Sciatic nerve (tissue), 2 donors: ENCODE measurements around the gene MBTPS1. TPM values are rescaled to one million over a fixed set of nuclear protein-coding genes. Genes with fewer than 3 reads are reported as not detected.
A peak's percentile ranks its signal among the peaks of the same experiment; 100 is the strongest.

Experiments
- ATAC-seq: fragments of 200-7000 bp; cut with Tn5 transposase; one replicate; pipeline ENCODE4 v1.9.1; 2020; ENCODE audit warnings: mild to moderate bottlenecking, moderate library complexity
- DNase-seq: peaks from one replicate; pipeline ENCODE4 v3.0.0-alpha.2; 2020; ENCODE audit warnings: low spot score
- intact Hi-C: fragments of 100-400 bp; cut with DNase I; formaldehyde crosslinking; loops from one replicate; pipeline ENCODE4 v1.14.2; 2022
- total RNA-seq: library from RNA; stranded (reverse); fragmentation: NEBNext Ultra II Directional; extraction: Animal tissue kit (Norgen Biotek cat#: 25700); gene quantifications from one replicate; pipeline ENCODE4 v1.2.1, GENCODE V29; 2021
- donor health status: DM: no; HTN: no; CAD: no.
- donor health status: DM: no; HTN: no; CAD: no.

The MBTPS1 gene
- 91.1 TPM for total RNA-seq

DNA sequence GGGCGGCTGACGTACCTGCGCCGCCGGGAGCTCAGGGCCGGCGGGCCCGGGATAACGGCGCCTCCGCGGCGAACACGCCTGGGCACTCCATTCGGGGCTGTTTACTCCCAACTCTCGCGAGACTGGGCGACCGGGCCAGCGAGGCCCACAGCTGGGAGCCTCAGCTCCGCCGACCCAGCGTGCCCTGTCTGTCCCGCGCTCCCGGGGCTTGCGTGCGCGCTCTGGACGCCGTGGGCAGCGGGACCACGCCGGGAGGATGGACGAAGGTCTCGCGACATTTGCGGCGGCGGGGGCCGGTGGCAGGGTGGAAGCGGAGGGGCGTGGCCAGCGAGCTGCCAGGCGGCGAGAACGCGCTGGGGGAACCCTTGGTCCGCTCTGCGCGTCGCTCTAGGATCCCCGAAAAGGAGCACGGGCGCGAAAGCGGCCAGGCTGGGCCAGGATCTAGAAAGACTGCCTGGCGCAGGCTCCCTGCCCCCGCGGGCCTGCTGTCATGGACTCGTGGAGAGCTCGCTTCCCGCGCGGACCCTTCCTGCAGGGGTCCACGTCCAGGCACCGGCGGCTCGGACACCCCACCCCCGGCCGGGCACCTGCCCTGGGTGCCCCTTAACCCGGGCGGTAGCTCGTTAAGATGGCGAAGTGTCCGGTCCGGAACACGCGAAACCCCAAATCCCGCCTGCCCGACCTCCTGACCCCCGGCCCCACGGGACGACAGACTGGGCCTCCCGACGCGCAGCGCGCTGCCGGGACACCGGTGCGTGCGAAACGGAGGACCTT, at the start of gene MBTPS1:
MBTPS1 (minus strand) TSS at position 223 of the 774 bp plus-strand sequence. CDS start 15,159 bp downstream, outside the sequence.
- peak; percentile 99 for ATAC-seq
- DNase-seq, result peak; percentile 99
- intact Hi-C loops, result loop anchor here (5.0 kb wide), 1 partner anchor 605 kb away; no protein-coding TSS in a partner anchor

DNA sequence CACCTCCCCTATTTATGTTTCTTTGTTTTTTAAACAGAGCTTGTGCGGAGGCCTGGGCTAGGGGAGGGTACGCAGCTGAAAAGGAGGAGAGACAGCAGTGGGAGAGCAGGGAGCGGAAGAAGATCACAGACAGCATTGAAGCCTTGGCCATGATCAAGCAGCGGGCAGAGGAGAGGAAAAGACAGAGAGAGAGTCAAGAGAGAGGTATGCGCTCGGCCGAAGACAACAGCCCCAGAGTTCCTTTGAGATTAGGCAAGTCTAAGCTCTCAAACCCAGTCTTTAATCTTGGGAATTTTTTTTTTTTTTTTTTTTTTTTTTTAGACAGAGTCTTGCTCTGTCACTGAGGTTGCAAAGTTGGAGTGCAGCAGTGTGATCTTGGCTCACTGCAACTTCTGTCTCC, 49.0 kb upstream of the MBTPS1 start:
- no peak for DNase-seq
- intact Hi-C loops, result no loop called here
- no peak for ATAC-seq

DNA sequence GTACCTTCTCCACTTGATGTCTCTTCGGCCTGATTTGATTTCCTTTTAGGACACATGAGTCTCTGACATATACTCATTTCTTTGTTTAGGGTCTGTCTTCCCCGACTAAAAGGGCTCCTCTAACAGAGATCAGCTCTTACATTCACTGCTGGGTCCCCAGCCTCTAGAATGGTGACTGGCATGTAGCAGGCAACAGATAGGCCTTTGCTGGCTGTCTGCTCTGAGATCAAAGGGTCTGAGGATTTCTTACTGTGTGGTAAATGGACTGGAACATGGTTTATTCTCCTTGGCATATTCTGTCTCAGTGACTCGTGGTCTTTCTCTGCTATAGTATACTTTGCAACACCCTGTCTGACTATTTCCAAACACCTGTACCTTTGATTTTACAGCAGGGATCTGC, 45.1 kb upstream of the MBTPS1 start:
- intact Hi-C loops, result no loop called here
- ATAC-seq (no peak), DNase-seq (no peak)

- DNase-seq (no peak), ATAC-seq (no peak)
- intact Hi-C loops, result no loop called here
These were observed 44.3 kb upstream of the MBTPS1 start for GRCh38 chr16:84161037-84161436.

- intact Hi-C loops, result no loop called here
These were observed 43.1 kb upstream of the MBTPS1 start for GRCh38 chr16:84159800-84160199.

GRCh38 chr16:84159007-84159406, 42.3 kb upstream of the MBTPS1 start:
- DNase-seq (no peak), ATAC-seq (no peak)
- intact Hi-C loops, result no loop called here

More at GRCh38 chr16:84159800-84160199, 43.1 kb upstream of the MBTPS1 start:
- no peak for DNase-seq
- no peak for ATAC-seq

DNA sequence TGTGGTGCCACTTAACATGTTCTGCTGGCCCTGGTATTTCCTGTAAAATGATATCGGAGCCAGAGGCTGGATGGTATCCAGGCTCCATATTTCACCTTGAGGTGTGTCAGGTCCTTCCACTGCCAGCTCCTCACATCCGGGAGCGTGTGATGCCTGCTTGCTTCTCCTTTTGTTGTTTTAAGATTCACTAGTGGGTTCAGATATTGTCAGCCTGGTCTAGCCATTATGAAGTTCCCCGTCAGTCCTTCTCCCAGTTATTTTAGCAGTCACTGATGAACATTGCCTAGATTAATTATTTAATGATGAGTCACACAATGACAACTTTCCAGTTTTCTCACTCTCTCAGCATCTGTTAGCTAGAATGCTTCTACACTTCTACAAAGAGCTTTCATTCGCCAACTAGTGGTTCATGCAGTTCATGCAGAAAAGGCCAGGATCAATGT, 39.6 kb upstream of the MBTPS1 start:
- intact Hi-C loops, result no loop called here

GRCh38 chr16:84155771-84156170, 39.0 kb upstream of the MBTPS1 start:
- intact Hi-C loops, result no loop called here
- ATAC-seq, result no peak
- DNase-seq, result no peak

More for the DNA sequence above, 39.6 kb upstream of the MBTPS1 start:
- no peak for ATAC-seq
- no peak for DNase-seq

DNA sequence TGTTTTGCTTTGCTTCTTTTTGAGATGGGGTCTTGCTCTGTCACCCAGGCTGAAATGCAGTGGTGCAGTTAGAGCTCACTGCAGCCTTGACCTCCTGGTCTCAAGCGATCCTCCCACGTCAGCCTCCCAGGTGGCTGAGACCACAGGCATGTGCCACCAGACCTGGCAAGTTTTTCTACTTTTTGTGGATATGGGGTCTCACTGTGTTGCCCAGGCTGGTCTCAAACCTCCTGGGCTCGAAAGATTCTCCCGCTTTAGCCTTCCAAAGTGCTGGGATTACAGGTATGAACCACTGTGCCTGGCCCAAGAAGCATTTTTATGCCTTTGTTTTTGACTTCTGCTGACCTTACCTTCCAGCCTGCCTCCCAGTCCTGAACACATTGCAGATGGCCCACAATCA, 38.5 kb upstream of the MBTPS1 start:
- intact Hi-C loops, result no loop called here
- ATAC-seq, result no peak
- DNase-seq, result no peak

DNA sequence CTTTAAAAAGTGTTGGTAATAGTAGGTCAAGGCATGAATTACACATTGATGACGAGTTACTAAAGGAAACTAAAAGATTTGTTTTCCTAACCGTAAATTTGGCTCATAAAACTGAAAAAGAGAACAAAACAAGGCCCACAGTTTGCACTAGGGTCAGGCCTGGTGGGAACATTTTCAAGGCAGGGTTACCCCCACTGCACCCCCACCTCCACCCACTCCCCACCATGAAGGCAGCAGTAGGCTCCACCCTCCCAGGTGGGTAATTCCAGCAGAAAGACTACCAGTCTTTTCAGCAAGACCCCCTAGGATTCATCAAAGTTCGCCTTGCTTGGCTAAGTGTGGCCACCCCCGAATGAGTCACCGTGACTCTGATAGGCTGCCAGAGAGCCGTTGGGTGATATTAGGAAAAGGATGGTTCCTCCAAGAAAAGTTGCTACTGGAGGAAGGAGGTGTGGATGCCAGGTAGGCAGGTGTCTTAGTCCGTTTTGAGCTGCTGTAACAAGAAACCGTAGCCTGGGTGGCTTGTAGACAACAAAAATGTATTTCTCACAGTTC, 37.0 kb upstream of the MBTPS1 start:
- ATAC-seq (peak; percentile 68), DNase-seq (no peak)
- intact Hi-C loops, result no loop called here

DNA sequence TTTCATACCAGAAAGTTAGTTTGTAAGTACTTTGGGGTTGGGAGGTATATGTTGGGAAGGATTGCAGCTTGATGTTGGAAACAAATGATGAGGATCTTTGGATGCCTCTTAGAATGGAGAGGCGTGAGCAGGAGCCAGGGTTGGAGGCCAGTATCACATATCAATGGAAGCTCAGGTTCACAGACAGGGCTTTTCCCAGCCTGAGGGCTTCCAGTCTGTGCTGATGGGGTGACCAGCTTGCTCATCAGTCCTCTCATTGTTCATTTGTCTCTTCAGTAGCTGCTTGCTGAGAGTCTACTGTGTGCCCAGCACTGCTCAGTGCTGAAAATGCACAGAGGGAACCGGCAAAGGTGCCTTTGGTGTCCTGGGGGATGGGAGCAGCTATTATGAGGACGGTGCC, 34.2 kb upstream of the MBTPS1 start:
- DNase-seq (no peak), ATAC-seq (no peak)
- intact Hi-C loops, result no loop called here

DNA sequence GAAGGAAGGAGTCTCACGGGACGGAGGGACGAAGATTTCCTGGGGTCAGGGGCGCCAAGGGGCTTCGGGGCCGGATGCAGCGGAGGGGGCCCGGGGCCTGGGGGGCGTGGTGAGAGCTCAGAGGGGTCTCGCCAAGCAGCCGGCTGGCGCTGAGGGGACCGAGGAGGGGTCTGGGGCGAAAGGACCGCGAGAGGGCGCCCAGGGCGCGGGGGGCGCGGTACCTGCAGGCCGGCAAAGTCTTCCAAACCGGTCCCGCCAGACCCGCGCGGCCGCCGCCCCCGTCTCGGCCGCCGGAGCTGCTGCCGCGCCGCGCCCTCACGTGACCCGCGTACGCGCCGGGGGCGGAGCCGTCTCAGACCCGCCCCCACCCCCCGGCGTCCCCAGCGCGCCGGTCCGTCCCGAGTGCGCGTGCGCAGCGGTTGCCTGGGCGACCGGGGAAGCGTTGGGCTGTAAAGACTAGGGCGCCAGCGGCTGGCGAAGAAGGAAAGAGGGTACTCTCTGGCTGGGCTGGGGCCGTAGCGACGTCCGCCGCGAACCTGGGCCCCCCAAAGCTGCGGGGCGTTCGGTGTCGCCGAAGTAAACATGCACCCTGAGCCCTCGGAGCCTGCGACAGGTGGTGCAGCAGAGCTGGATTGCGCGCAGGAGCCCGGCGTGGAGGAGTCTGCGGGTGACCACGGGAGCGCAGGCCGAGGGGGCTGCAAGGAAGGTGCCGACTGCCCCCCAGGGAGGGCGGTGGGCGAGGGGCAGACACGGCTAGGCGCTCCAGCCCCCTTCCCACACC, 28.3 kb upstream of the MBTPS1 start, which contains the start of the genes DNAAF1 and HSDL1:
DNAAF1 (plus strand) TSS at position 450 of the 781 bp plus-strand sequence; CDS start at position 583, 133 bp downstream.
HSDL1 (minus strand) TSS at position 319 of the 781 bp plus-strand sequence. CDS start 13,856 bp downstream, outside the sequence.
- ATAC-seq (peak; percentile 97), DNase-seq (peak; percentile 95)
- intact Hi-C loops, result no loop called here

GRCh38 chr16:84144209-84144858, 27.6 kb upstream of the MBTPS1 start:
- peak; percentile 76 for DNase-seq
- intact Hi-C loops, result no loop called here
- peak; percentile 46 for ATAC-seq

GRCh38 chr16:84143784-84144199, 27.1 kb upstream of the MBTPS1 start:
- no peak for DNase-seq
- ATAC-seq, result no peak
- intact Hi-C loops, result no loop called here

GRCh38 chr16:84143081-84143480, 26.3 kb upstream of the MBTPS1 start:
- ATAC-seq, result no peak
- intact Hi-C loops, result no loop called here

GRCh38 chr16:84141143-84141670, 24.5 kb upstream of the MBTPS1 start:
- DNase-seq (no peak), ATAC-seq (no peak)
- intact Hi-C loops, result no loop called here

More at GRCh38 chr16:84143081-84143480, 26.3 kb upstream of the MBTPS1 start:
- DNase-seq, result no peak

DNA sequence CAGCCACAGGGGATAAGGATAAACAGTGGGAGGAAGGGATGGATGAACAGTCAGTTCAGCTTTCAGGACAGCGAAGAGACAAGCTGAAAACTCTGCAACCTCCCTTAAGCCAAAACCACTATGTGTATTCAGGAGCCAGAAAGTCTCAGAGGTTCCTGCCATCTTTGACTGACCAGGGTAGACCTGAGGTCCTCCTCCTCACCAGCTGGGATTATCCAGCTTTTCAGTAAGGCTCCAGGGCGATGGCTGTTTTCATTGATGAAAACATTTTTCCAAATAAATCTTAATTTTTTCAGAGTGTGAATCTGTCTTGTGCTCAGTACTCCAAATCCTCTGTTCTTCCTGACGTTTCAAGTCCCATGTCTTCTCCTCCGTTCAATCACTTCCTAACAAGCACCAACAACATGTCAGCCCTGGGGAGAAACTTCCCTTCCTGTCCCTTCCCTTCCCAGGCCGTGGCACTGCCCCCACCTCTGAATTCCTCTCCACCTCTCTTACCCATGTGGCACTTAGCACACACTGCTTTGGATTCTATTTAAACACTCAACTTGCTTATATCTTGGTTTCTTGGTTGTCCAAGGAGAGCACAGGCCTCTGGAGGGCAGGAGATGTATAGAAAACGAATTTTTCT, 23.0 kb upstream of the MBTPS1 start:
- DNase-seq (no peak), ATAC-seq (peak; percentile 6)
- intact Hi-C loops, result no loop called here
